K562 treated with DMSO at 1 percent for 4 hours (cell line): ENCODE measurements around the gene NUMA1. TPM values are rescaled to one million over a fixed set of nuclear protein-coding genes. Genes with fewer than 3 reads are reported as not detected.

Experiments
- total RNA-seq: library from RNA; unstranded; fragments of 300-600 nt; gene quantifications from 2 replicates; pipeline ENCODE4 v1.2.3, GENCODE V29; 2022; ENCODE audit not compliant: insufficient read depth

NUMA1 gene
- total RNA-seq = 93.9 and 115 TPM in 2 replicates

GRCh38 chr11:72080326-72081183 is at the start of gene NUMA1, which contains the start of gene LRRC51:
NUMA1 (minus strand) TSS chr11:72080542; CDS start chr11:72035943, 44,599 bp downstream.
LRRC51 (plus strand) TSS chr11:72080850; CDS start chr11:72089084, 8,234 bp downstream.

GRCh38 chr11:72112143-72112977 is 32.0 kb upstream of the NUMA1 start, which contains the start of gene ANAPC15:
ANAPC15 (minus strand) TSS chr11:72112695; CDS start chr11:72111276, 1,419 bp downstream.

GRCh38 chr11:72105888-72106287 is 25.5 kb upstream of the NUMA1 start, which contains the start of gene TOMT:
TOMT (plus strand) TSS chr11:72105924; CDS start chr11:72105952, 28 bp downstream.

GRCh38 chr11:72102946-72103753 is 22.8 kb upstream of the NUMA1 start, which contains the start of gene LAMTOR1:
LAMTOR1 (minus strand) TSS chr11:72103297; CDS start chr11:72103224, 73 bp downstream.

GRCh38 chr11:71998649-71999310 is 81.6 kb downstream of the NUMA1 start, which contains the start of gene IL18BP:
IL18BP (plus strand) TSS chr11:71998909; CDS start chr11:71999985, 1,076 bp downstream.

Other genes starting within 250 kb of the NUMA1 start
- not detected in 2 replicates for gene DEFB108B, start 247.3 kb downstream of the NUMA1 start, total RNA-seq
- not detected in 2 replicates for gene DEFB131B, start 202.1 kb downstream of the NUMA1 start, total RNA-seq
- gene XNDC1N, start 151.9 kb downstream of the NUMA1 start, total RNA-seq = 1.8 TPM in 1 of 2 replicates, not detected in the other
- gene RNF121, start 151.5 kb downstream of the NUMA1 start, total RNA-seq = 16.1 and 46.8 TPM in 2 replicates
- 9.5 and 15.9 TPM in 2 replicates for gene IL18BP, start 81.6 kb downstream of the NUMA1 start, total RNA-seq
- 2.3 and 2.6 TPM in 2 replicates for gene LRRC51, start 308 bp upstream of the NUMA1 start, total RNA-seq
- 72.5 and 76.0 TPM in 2 replicates for gene LAMTOR1, start 22.8 kb upstream of the NUMA1 start, total RNA-seq
- not detected in 2 replicates for gene TOMT, start 25.4 kb upstream of the NUMA1 start, total RNA-seq
- 37.3 and 45.9 TPM in 2 replicates for gene ANAPC15, start 32.2 kb upstream of the NUMA1 start, total RNA-seq
- not detected in 2 replicates for gene FOLR3, start 55.2 kb upstream of the NUMA1 start, total RNA-seq
- gene FOLR1, start 111.6 kb upstream of the NUMA1 start, total RNA-seq = 13.7 and 14.0 TPM in 2 replicates
- gene FOLR2, start 136.3 kb upstream of the NUMA1 start, total RNA-seq = not detected in 2 replicates
- 114 and 143 TPM in 2 replicates for gene INPPL1, start 144.2 kb upstream of the NUMA1 start, total RNA-seq
- gene PHOX2A, start 163.6 kb upstream of the NUMA1 start, total RNA-seq = not detected in 2 replicates